ENCODE data around the gene RANGRF. TPM values are rescaled to one million over a fixed set of nuclear protein-coding genes. Genes with fewer than 3 reads are reported as not detected.

RANGRF gene

DNA sequence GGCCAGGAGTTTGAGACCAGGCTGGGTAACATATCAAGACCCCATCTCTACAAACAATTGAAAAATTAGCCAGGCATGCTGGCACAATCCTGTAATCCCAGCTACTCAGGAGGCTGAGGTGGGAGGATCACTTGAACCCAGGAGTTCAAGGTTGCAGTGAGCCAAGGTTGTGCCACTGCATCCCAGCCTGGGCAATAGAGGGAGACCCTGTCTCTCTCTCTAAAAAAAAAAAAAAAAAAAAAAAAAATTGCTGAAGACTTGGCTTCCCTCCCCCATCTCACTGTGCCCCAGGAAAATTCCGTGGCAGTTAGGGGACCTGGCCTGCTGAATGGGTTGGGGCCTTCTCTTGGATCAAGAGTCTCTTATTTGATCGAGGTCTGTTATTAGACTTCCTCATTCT lies 51.1 kb downstream of the RANGRF start, which contains the start of gene ODF4:
ODF4 (plus strand) TSS at position 301 of the 400 bp plus-strand sequence. CDS start 212 bp downstream, outside the sequence.
- Histone ChIP-seq H3K4me1 (ENCODE audit: control insufficient read depth, insufficient read depth, low read length) (peaks cover 4% of the 10 kb centered on the region), H3K4me2 (ENCODE audit: low read length) (peak within 1 kb of the TSS; percentile 61), H3K4me3 (ENCODE audit: low read length) (no peak within 1 kb of the TSS), H3K9me3 (replicated peaks; ENCODE audit: low read length) (no peaks in the 10 kb centered on the region), H3K9ac (ENCODE audit: low read depth, low read length) (no peak within 1 kb of the TSS), H3K36me3 (ENCODE audit: insufficient read depth, low read length) (no peaks in the 10 kb centered on the region), H3K27me3 (ENCODE audit: control insufficient read depth, insufficient read depth, low read length) (peaks cover 20% of the 10 kb centered on the region)

Small RNA genes within 50 kb of the gene (small RNA-seq; reads per million reads assigned to genes)
- not detected for gene RF00265

Data from skeletal muscle satellite cell (primary cell).